ENCODE data around the gene STRN4.

The STRN4 gene

GRCh38 chr19:46692918-46693722 lies 53.1 kb downstream of the STRN4 start:
- Histone ChIP-seq H3K27ac (no peak overlapping the region), H3K36me3 (peaks cover 77% of the 10 kb centered on the region), H3K4me3 (ENCODE audit: low read depth, low read length) (no peak overlapping the region), H3K27me3 (ENCODE audit: insufficient read depth, low read depth, severe bottlenecking) (no peaks in the 10 kb centered on the region), H3K9me3 (ENCODE audit: severe bottlenecking) (no peaks in the 10 kb centered on the region)
- no peak for TF ChIP-seq CTCF (IDR thresholded peaks at IDR 0.05; ENCODE audit: low read depth, low read length)
- DNase-seq: no peak

GRCh38 chr19:46691948-46692347 lies 54.3 kb downstream of the STRN4 start:
- DNase-seq: no peak
- Histone ChIP-seq H3K9me3 (ENCODE audit: severe bottlenecking) (no peaks in the 10 kb centered on the region), H3K27ac (no peak overlapping the region), H3K4me3 (ENCODE audit: low read depth, low read length) (no peak overlapping the region), H3K27me3 (ENCODE audit: insufficient read depth, low read depth, severe bottlenecking) (no peaks in the 10 kb centered on the region), H3K36me3 (peaks cover 75% of the 10 kb centered on the region)
- TF ChIP-seq CTCF (IDR thresholded peaks at IDR 0.05; ENCODE audit: low read depth, low read length): no peak

GRCh38 chr19:46691104-46691503 lies 55.1 kb downstream of the STRN4 start:
- H3K27me3 ChIP-seq (ENCODE audit: insufficient read depth, low read depth, severe bottlenecking): no peaks in the 10 kb centered on the region
- no peak overlapping the region for H3K4me3 ChIP-seq (ENCODE audit: low read depth, low read length)
- no peak for DNase-seq
- peaks cover 67% of the 10 kb centered on the region for H3K36me3 ChIP-seq
- no peaks in the 10 kb centered on the region for H3K9me3 ChIP-seq (ENCODE audit: severe bottlenecking)
- H3K27ac ChIP-seq: no peak overlapping the region
- no peak for TF ChIP-seq CTCF (IDR thresholded peaks at IDR 0.05; ENCODE audit: low read depth, low read length)

- Histone ChIP-seq H3K9me3 (ENCODE audit: severe bottlenecking) (no peaks in the 10 kb centered on the region), H3K4me3 (ENCODE audit: low read depth, low read length) (no peak overlapping the region), H3K36me3 (peaks cover 63% of the 10 kb centered on the region), H3K27ac (no peak overlapping the region), H3K27me3 (ENCODE audit: insufficient read depth, low read depth, severe bottlenecking) (no peaks in the 10 kb centered on the region)
- TF ChIP-seq CTCF (IDR thresholded peaks at IDR 0.05; ENCODE audit: low read depth, low read length): no peak
- no peak for DNase-seq
Observed at GRCh38 chr19:46689358-46689757, 56.9 kb downstream of the STRN4 start.

GRCh38 chr19:46687438-46688145 lies 58.7 kb downstream of the STRN4 start:
- Histone ChIP-seq H3K36me3 (peaks cover 49% of the 10 kb centered on the region), H3K4me3 (ENCODE audit: low read depth, low read length) (no peak overlapping the region), H3K27ac (no peak overlapping the region), H3K9me3 (ENCODE audit: severe bottlenecking) (no peaks in the 10 kb centered on the region), H3K27me3 (ENCODE audit: insufficient read depth, low read depth, severe bottlenecking) (no peaks in the 10 kb centered on the region)
- TF ChIP-seq CTCF (IDR thresholded peaks at IDR 0.05; ENCODE audit: low read depth, low read length): no peak
- no peak for DNase-seq
